Duodenal mucosa (tissue), 2 donors: ENCODE data around the gene GSC.
A peak's percentile ranks its signal among the peaks of the same experiment; 100 is the strongest.

ENCODE experiments used
- H3K27ac ChIP-seq: one replicate; pipeline ENCODE4 v1.7.0; 2013; ENCODE audit warnings: low read depth, low read length
- H3K27me3 ChIP-seq, 2 donors: one replicate each; pipeline ENCODE4 v1.7.0; 2013; ENCODE audit warnings: low read length in 2 of 2, control low read depth in 1 of 2; ENCODE audit not compliant: insufficient read depth in 2 of 2, control insufficient read depth in 1 of 2
- H3K36me3 ChIP-seq, 2 donors: one replicate each; pipeline ENCODE4 v1.7.0; 2013; ENCODE audit warnings: low read length in 2 of 2, control low read depth in 1 of 2; ENCODE audit not compliant: insufficient read depth in 2 of 2, control insufficient read depth in 1 of 2
- H3K4me1 ChIP-seq, 2 donors: one replicate each; pipeline ENCODE4 v1.7.0; 2013; ENCODE audit warnings: low read length in 2 of 2, control low read depth in 1 of 2; ENCODE audit not compliant: insufficient read depth in 2 of 2, control insufficient read depth in 1 of 2
- H3K4me3 ChIP-seq, 2 donors: one replicate each; pipeline ENCODE4 v1.7.0; 2013; ENCODE audit warnings: low read length in 2 of 2, low read depth in 1 of 2
- H3K9ac ChIP-seq, 2 donors: one replicate each; pipeline ENCODE4 v1.7.0; 2013; ENCODE audit warnings: low read length in 2 of 2, low read depth in 1 of 2
- H3K9me3 ChIP-seq, 2 donors: one replicate each; pipeline ENCODE4 v1.7.0; 2013; ENCODE audit warnings: low read length in 2 of 2, control low read depth in 1 of 2; ENCODE audit not compliant: control insufficient read depth in 1 of 2

Gene GSC

DNA sequence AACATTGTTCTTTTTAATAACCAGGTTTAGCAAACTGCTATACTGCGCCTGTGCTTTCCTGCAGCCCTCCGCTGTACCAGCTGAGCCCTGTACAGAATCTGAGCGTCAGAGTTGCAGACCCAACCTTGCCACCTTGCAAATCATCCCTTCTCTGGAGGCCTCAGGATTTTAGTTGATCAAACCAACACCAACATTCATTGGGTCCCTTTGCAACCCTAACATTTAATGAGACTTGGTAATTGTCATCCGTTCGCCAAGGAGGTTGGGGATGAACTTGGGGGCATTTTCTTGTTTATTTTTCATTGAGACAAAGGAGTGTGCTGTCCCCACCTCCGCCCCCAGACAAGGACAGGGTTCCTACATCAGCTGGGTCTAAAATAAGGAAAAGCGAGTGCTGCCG is 2.6 kb upstream of the GSC start:
- no peak overlapping the region for H3K4me3 ChIP-seq
- H3K36me3 ChIP-seq = no peaks in the 10 kb centered on the region
- peaks cover 12% of the 10 kb centered on the region in 2 donors for H3K4me1 ChIP-seq
- H3K9me3 ChIP-seq = no peaks in the 10 kb centered on the region
- peaks cover 83 to 95% of the 10 kb centered on the region in 2 donors for H3K27me3 ChIP-seq
- H3K9ac ChIP-seq = no peak overlapping the region
- no peak overlapping the region for H3K27ac ChIP-seq

DNA sequence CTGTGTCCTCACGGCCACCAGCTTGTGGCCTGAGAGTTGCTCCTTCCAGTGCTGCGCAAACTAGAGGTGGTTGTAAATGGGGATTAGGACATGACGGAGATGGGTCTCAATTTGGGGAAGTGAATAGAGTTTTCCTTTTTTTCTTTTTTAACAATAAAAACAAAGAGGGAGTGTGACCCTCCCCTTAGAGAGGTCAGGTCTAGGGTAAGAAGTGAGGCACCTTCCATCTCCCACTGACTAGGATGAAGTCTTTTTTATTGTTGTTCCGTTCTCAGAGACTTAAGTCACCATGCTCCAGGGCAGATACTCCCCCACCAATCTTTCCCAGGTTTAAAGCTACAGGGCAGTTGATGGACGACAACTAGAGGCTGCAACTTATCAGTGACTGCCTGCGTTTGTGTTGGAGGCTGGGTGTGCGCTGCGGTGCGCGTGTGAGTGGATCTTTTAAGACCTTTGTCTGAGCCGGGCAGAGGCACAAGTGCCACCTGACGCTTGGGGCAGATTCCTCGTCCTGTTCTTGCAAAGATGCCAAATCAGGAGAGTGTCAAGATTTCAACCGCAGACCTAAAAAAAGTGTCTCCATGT is 2.1 kb upstream of the GSC start:
- H3K9ac ChIP-seq = no peak overlapping the region

DNA sequence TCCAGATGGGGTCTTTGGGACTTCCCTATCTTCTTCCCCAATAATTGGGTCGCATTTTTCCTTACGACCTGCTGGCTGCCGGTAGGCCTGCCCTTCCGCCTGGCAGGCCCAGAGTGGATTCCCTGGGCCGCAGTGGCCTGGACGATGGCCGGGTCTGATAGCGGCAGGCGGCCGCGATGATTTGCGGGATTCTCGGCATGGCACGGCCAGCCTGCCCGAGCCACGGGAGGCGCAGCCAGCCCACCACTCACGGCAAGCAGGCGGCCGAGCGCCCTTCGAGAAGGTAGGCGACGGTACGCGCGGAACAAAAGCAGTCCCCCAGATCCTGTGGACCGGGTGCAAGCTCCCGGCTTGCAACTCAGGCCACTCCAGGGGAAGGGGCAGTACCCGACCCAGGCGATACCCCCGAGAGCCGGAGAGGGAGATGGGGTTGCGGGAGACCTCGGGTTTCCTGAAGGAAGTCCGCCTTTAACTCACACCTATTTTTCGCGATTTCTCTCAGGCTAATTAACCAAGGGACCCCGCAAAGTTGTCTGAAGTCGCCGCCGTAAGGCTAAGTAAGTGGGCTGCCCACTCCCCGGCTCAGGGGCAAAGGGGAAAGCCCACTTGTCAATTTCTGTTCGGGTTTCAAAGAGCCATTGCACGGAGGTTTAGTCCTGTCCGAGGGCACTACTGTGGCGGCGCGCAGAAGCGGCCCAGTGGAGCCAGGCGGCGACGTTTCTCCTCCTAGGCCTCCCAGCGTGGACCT is 1.4 kb upstream of the GSC start:
- peaks cover 12% of the 10 kb centered on the region in 2 donors for H3K4me1 ChIP-seq
- H3K9ac ChIP-seq = no peak overlapping the region
- H3K27me3 ChIP-seq = peaks cover 83 to 97% of the 10 kb centered on the region in 2 donors
- H3K4me3 ChIP-seq = no peak overlapping the region
- H3K27ac ChIP-seq = no peak overlapping the region
- H3K36me3 ChIP-seq = no peaks in the 10 kb centered on the region
- H3K9me3 ChIP-seq = no peaks in the 10 kb centered on the region

More for the DNA sequence above, 2.1 kb upstream of the GSC start:
- Histone ChIP-seq H3K4me1 (peaks cover 12% of the 10 kb centered on the region in 2 donors), H3K36me3 (no peaks in the 10 kb centered on the region), H3K9me3 (no peaks in the 10 kb centered on the region), H3K27ac (no peak overlapping the region), H3K4me3 (no peak overlapping the region), H3K27me3 (peaks cover 83 to 97% of the 10 kb centered on the region in 2 donors)

DNA sequence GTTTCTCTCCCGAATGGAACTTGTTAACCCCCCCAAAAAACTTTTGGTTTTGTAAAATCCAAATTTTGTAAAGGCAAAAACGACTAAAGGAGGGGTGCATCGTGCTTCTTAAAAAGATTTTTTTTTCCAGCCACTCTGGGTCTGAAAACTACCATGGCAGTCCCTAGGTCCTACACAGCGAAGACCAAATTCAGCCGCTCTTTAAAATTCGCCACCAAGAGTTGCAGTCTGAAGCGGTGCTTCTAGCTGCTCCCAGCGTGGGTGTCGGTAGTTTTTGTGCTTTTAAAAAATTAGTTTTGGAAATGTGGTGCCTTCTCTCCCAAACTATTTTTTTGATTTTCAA is 873 bp upstream of the GSC start:
- Histone ChIP-seq H3K4me1 (peaks cover 12% of the 10 kb centered on the region in 2 donors), H3K36me3 (no peaks in the 10 kb centered on the region), H3K9me3 (no peaks in the 10 kb centered on the region), H3K9ac (no peak overlapping the region), H3K27ac (no peak overlapping the region), H3K27me3 (peaks cover 83 to 97% of the 10 kb centered on the region in 2 donors), H3K4me3 (no peak overlapping the region)

DNA sequence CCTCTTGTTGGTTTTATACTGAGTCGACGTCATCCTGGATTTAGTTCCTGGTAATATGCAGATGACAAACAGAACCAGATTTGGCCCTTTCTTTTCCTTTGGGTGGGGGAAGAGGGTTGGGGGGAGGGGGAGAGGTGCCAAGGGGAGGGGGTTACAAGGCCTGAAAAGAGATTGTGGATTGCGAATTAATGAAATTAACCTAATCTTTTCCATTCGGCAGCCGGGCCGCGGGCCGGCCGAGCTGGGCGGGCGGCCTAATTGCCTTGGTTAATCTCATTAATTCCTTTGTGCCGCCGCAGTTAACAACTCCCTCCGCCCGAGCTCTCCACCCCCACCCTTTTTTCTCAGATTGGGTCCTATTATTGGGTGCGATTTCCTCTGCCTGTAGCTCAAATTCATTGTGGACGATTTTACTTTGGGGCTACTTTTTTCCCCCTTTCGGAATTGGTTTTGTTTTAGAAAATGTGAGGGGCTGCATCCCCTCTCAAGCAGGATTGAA is 387 bp upstream of the GSC start:
- H3K4me3 ChIP-seq = peak overlapping the region; percentile 55 to 57
- H3K9ac ChIP-seq = no peak overlapping the region
- H3K27ac ChIP-seq = no peak overlapping the region
- peaks cover 12% of the 10 kb centered on the region in 2 donors for H3K4me1 ChIP-seq
- peaks cover 83 to 97% of the 10 kb centered on the region in 2 donors for H3K27me3 ChIP-seq
- no peaks in the 10 kb centered on the region for H3K36me3 ChIP-seq
- no peaks in the 10 kb centered on the region for H3K9me3 ChIP-seq

DNA sequence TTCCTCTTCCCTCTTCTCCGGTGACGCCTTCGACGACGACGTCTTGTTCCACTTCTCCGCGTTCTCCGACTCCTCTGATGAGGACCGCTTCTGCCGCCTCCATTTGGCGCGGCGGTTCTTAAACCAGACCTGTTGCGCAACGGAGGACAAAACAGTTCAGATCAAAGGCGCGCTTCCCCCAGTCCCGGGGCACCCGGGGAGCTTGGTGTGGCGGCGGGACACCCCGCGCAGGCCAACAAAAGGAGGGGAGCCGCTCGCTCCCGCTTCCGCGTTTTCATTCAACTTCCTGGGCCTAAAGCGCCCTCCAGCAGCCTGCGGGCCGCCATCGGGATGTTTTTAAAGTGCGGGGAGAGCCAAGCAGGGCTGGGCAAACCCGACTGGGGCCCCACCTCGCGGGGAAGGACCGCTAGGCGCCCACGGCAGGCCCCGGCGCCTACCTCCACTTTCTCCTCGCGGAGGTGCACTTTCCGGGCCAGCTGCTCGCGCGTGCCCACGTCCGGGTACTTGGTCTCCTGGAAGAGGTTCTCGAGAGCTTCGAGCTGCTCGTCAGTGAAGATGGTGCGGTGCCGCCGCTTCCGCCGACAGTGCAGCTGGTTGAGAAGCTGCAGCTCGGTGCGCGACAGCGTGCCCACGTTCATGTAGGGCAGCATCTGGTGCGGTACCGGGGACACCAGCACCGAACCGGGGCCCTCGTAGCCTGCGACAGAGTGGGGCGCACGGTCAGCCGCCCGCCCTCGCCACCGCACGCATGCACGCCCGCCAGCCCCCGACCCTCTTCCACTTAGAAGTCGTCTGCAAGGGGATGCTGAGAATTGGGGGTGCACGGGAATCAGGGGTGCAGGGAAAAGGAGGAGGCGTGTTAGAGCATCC is 1.2 kb downstream of the GSC start:
- peaks cover 82 to 95% of the 10 kb centered on the region in 2 donors for H3K27me3 ChIP-seq

DNA sequence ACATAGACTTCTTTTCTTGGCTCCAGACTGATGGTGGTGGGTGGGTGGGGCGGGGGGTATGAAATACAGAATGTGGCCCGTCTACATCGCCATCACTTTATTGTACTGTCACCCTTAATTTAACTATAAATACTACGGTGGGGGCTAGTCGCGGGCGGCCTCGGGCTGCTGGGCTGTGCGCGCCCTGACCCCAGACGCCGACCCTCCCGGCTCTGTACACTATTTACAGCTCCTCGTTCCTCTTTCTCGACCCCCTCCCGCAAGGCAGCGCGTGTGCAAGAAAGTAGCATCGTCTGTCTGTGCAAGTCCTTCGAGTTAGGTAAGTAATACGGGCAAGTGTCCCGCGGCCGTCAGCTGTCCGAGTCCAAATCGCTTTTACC is 1.8 kb downstream of the GSC start:
- no peak overlapping the region for H3K27ac ChIP-seq
- peaks cover 79 to 95% of the 10 kb centered on the region in 2 donors for H3K27me3 ChIP-seq
- no peaks in the 10 kb centered on the region for H3K36me3 ChIP-seq

More for the DNA sequence above, 1.2 kb downstream of the GSC start:
- no peak overlapping the region for H3K9ac ChIP-seq
- peaks cover 12% of the 10 kb centered on the region in 2 donors for H3K4me1 ChIP-seq
- peak overlapping the region in 1 of 2 donors; percentile 55 for H3K4me3 ChIP-seq
- H3K36me3 ChIP-seq = no peaks in the 10 kb centered on the region
- no peak overlapping the region for H3K27ac ChIP-seq
- H3K9me3 ChIP-seq = no peaks in the 10 kb centered on the region

DNA sequence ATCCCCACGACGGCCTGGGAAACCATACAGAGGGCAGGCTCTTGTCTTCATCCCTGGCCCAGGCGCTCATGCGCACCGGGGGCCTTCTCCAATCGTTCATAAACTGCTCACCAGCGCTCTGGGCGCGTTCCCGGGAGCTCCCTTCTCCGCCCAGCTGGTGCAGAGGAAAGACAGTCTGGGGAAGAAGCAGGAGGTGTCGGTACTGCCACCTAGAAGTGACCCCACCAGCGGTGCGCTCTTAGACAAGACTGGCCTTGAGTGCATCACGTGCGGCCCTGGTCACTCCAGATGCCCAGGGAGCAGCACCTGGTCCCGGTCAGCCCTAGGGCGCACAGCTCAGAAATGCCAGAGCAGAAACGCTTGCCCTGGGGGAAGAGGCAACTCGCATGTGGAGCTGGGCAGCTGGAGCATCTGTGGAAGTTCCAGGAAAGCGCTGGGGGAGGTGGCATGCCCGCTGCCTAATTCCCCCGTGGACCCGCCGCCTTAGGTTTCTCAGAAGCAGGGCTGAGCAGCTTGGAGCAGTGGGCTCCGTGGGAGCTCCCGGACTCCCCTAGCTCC is 2.5 kb downstream of the GSC start:
- no peaks in the 10 kb centered on the region for H3K9me3 ChIP-seq
- H3K4me3 ChIP-seq = no peak overlapping the region
- peaks cover 17 to 18% of the 10 kb centered on the region in 2 donors for H3K4me1 ChIP-seq
- H3K27ac ChIP-seq = no peak overlapping the region
- no peaks in the 10 kb centered on the region for H3K36me3 ChIP-seq
- H3K9ac ChIP-seq = no peak overlapping the region
- peaks cover 72 to 92% of the 10 kb centered on the region in 2 donors for H3K27me3 ChIP-seq

More for the DNA sequence above, 1.8 kb downstream of the GSC start:
- no peaks in the 10 kb centered on the region for H3K9me3 ChIP-seq
- no peak overlapping the region for H3K9ac ChIP-seq
- peak overlapping the region in 1 of 2 donors; percentile 55 for H3K4me3 ChIP-seq
- H3K4me1 ChIP-seq = peaks cover 12 to 13% of the 10 kb centered on the region in 2 donors

DNA sequence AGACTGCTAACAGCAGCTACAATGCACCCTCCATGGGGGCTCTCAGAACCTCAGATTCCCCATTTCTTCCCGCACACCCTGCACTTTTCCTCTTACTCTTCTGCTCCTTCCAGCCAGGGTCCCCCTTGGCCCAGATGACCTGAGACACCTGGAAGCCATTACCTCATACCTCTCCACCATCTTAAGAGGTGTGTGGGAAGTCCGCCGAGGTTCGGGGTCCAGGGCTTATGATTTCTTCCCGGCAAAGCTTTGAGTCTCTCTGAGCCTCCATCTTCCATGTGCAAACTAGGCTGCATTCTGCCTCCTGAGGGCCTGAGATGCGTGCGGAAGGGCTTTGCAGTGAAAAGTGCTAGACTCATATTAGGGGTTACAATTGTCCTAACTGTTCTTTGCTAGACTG is 5.3 kb downstream of the GSC start:
- Histone ChIP-seq H3K27ac (no peak overlapping the region), H3K9me3 (no peaks in the 10 kb centered on the region), H3K4me3 (no peak overlapping the region), H3K9ac (no peak overlapping the region), H3K4me1 (peaks cover 14 to 17% of the 10 kb centered on the region in 2 donors), H3K27me3 (peaks cover 52 to 65% of the 10 kb centered on the region in 2 donors), H3K36me3 (no peaks in the 10 kb centered on the region)
